G401.6 (cell line): ENCODE measurements around the gene DAO.
"Not testable (repeated sequence)": the region's sequence is repeated elsewhere in the genome, so short reads cannot be mapped to it uniquely, and the experiment has no call there.

ENCODE experiments used
- FAIRE-seq: peaks from 2 replicates; lab custom pipeline; 2012; peaks lifted over from hg19 to GRCh38; lab: Jason Lieb, UNC

DAO gene

GRCh38 chr12:108879615-108880254, at the start of gene DAO:
DAO (plus strand) TSS chr12:108880092; CDS start chr12:108885007, 4,915 bp downstream.
- FAIRE-seq: no peak

GRCh38 chr12:108831309-108831991, 48.4 kb upstream of the DAO start:
- FAIRE-seq: no peak

- FAIRE-seq: no peak
Observed at GRCh38 chr12:108832208-108832607, 47.7 kb upstream of the DAO start.

DNA sequence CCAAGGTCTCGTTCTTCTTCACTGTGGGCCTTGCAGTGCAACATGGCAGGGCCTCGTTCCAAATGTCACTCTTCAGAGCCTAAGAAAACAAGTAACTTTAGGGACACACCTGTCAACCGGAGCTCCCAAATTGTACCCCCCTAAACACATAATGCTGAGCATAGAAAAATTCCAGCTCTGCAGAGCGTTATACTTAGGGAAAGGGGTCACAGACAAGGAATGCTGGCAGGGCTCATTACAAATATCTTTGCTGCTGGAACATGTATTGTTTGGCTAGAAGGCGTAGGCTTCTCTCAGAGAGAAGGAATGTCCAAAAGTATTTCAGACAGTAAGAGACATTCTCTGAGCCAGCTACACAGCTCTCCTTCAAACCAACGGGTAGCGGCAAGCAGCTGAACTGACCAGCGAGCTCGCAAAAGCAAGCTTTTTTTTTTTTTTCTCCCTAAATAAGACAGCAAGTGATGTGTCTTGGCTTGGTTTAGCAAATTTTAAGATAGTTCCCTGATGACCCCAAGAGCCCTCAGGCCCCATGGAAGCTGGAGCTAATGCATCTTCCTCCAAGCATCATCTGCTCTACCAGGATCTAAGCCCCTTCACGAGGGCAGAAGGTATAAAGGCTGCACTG, 47.0 kb upstream of the DAO start:
- peak; percentile 44 for FAIRE-seq

- peak; percentile 95 for FAIRE-seq
Observed at GRCh38 chr12:108833355-108833733, 46.5 kb upstream of the DAO start.

DNA sequence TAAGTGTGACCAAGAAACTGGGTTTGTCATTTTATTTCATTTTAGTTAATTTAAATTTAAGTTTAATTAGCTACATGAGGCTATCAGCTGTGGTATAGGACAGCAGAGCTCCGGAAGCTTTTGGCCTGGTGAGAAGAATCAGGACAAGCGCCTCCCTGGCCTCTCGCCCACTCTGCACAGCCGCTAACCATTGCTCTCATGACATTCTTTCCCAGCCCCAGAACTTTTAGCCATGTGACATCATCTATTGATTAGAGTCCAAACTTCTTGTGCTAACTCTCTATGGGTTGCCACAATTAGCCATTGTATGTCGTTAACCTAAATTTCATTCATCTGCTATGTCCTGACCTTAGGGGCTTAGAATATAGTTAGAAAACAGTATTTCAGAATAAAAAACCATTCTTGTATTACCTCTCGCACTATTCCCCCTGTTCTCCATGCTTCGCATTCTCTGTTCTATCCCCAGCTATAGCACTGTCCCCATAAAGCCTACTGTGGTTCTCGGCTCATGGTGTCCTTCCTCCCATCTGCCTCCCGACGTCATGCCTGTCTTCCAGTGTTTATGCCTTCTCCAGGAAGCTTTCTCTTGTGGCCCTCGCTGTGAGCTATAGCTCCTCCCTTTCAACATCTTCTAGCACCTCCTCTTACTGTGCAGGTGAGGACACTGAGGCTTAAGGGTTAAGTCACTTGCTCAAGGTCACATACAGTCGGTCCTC, 46.0 kb upstream of the DAO start:
- no peak for FAIRE-seq

DNA sequence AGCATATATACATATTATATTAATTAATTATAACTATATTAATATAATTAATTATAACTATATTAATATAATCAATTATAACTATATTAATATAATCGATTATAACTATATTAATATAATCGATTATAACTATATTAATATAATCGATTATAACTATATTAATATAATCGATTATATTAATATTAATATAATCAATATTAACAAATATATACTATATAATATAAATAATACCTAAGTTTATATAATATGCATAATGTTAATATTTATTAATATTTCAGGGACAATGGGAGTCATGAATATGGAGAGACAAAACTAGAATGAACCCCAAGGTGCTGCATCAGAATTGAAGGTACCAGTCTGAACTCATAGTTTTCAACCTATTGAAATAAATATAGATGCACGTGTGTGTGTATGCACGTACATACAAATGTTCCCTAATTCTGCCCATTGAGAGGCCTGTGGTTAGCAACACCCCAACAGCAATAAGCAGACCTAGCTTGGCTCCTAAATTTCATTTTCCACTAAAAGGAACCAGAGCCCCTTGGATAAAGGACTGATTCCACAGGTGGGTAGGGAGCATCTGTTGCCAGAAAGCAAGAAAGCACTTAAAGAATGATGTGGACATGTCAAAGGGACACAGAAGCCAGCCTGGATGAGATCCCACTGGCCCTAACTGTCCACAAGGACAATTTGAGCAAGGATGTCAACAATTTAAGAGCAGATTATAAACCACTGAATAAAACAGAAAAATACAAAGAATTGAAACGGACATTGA, 43.8 kb upstream of the DAO start:
- peak; percentile 100 for FAIRE-seq

- FAIRE-seq: no peak
Observed at GRCh38 chr12:108837239-108837638, 42.7 kb upstream of the DAO start.

- no peak for FAIRE-seq
Observed at GRCh38 chr12:108837680-108838079, 42.2 kb upstream of the DAO start.

GRCh38 chr12:108838194-108839017, 41.5 kb upstream of the DAO start:
- FAIRE-seq: peak; percentile 98

DNA sequence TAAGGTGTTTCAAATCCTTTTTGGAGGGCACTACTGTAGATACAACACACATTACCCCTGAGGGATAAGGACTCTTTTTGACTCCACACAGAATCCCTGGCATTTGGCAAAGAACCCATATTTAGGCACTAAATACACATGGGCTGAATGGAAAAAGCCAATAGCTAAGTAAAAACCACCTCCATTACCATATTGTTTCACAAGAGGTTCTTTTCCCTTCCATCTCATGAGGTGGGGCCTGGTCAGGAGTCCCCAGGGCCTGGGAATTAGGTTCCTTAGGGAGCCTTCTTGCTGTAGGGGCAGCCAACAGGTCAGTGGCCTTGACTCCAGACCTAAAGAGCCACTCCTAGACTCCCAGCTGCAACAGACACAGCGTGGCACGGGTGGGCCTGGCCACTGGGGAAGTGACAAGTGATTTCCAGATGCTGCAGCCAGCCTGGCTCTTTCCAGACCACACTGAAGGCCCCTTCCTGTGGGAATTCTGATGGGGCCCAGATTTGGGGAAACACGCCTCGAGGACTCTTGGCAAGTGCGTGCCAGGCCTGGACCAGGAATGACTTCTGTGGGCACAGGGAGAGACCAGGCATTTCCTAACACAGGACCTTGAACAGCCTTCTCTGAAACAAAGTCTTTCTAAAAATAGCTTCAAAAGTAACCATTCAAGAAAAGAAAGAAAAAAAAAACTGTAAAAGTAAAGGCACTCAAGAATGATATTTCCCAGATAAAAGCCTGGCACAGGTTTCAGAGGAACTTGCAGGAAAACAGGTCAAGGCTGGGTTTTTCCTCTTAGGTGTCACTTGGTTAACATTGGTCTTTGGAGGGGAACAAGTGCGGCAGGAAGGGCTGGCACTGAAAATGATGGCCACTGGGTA, 40.6 kb upstream of the DAO start:
- FAIRE-seq: no peak

DNA sequence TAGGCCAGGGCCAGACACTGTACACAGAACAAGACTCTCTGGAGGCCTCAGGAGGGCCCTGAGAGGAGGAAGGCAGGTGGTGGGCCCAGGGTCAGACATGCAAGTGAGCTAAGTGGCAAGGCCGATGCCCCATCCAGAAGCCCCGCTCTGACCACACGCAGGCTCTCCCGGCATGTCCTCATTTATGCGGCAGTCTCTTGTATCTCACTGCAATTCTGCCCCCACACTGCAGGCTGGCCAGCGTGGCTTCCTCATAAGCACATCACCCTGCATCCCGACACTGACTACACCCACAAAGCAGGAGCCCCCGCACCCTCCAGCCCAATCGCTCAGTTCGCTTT, 40.0 kb upstream of the DAO start:
- no peak for FAIRE-seq

- peak; percentile 91 for FAIRE-seq
Observed at GRCh38 chr12:108840605-108841332, 39.1 kb upstream of the DAO start.

GRCh38 chr12:108841825-108842224, 38.1 kb upstream of the DAO start:
- FAIRE-seq: not testable (repeated sequence)

- no peak for FAIRE-seq
Observed at GRCh38 chr12:108842361-108842760, 37.5 kb upstream of the DAO start.

DNA sequence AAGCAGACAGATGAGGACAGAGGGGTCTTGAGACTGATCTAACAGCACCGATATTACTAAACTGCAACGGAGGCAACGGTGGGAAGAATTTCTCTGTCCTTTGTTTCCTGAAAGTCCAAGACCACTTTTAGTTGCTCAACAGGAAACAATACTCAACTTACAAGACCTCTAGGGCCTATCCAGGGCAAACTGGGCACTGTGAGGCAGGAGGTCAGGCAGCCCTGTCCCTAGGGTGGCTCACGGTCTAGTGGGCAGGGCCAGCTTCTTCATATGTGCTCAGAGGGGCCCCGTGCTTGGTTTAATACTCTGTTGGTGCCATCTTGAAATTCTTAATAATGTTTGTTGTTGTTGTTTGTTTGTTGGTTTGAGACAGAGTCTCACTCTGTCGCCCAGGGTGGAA, 36.7 kb upstream of the DAO start:
- FAIRE-seq: no peak

GRCh38 chr12:108845696-108846095, 34.2 kb upstream of the DAO start:
- FAIRE-seq: no peak

DNA sequence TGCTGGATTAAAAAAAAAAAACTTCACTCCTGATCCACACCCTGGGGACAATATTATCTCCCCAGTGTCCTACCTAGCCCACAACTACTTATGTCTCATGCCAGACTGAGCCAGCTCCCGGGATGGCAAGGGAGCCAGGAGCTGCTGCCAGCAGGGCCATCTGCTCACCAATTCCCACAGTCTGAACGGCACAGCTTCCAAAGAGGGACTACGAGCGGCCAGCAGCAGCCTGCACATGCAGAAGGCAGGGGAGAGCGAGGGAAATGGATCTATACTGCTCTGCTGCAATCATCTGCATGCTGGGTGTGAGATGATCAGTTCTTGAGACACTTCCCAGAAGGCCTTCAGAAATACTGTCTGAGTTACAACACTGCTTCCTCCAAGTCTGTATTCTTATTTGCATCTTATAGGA, 33.6 kb upstream of the DAO start:
- FAIRE-seq: no peak

GRCh38 chr12:108847705-108848104, 32.2 kb upstream of the DAO start:
- no peak for FAIRE-seq

- no peak for FAIRE-seq
Observed at GRCh38 chr12:108849660-108850059, 30.2 kb upstream of the DAO start.
